Stimulated activated CD4-positive, alpha-beta T cell treated with anti-CD3 and anti-CD28 coated beads, Interleukin-15, amount 100 ng/mL, for 1 hour (primary cell): ENCODE measurements around the gene SDC1.

Source experiments
- DNase-seq, 2 donors: peaks; one replicate each; pipeline ENCODE4 v3.0.0-alpha.2; 2020; ENCODE audit warnings: low read depth in 1 of 2, low spot score in 1 of 2

SDC1 gene

GRCh38 chr2:20229322-20230113, 4.6 kb upstream of the SDC1 start:
- DNase-seq: no peak

DNA sequence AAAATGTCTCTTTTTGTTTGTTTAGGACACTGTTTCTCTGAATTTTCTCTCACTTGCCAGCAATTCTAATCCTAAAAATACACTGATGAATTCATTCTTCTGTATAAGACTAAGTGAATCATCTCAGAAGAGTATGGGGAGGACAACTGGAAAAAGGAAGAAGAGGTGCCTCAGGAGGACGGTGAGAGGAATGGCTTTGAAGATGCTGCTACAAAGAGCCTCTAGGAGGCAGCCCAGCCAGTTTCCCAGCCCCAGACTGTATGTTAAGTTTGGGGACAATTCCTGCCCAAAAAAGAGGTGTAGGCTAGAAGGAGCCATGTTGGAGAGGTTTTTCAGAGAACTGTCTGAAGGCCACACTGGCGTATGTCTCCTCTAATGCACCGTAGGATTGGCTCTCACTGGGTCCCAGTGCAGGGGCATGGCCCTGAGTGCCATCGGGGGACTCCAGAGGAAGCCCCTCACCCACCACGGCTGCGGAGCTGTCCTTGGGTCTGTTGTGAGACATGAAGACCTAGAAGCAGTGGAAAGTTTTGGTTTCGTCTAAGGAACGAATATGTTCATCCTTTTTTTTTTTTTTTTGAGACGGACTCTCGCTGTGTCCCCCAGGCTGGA, 3.1 kb upstream of the SDC1 start:
- no peak for DNase-seq

GRCh38 chr2:20226152-20226545, 1.2 kb upstream of the SDC1 start:
- no peak for DNase-seq

DNA sequence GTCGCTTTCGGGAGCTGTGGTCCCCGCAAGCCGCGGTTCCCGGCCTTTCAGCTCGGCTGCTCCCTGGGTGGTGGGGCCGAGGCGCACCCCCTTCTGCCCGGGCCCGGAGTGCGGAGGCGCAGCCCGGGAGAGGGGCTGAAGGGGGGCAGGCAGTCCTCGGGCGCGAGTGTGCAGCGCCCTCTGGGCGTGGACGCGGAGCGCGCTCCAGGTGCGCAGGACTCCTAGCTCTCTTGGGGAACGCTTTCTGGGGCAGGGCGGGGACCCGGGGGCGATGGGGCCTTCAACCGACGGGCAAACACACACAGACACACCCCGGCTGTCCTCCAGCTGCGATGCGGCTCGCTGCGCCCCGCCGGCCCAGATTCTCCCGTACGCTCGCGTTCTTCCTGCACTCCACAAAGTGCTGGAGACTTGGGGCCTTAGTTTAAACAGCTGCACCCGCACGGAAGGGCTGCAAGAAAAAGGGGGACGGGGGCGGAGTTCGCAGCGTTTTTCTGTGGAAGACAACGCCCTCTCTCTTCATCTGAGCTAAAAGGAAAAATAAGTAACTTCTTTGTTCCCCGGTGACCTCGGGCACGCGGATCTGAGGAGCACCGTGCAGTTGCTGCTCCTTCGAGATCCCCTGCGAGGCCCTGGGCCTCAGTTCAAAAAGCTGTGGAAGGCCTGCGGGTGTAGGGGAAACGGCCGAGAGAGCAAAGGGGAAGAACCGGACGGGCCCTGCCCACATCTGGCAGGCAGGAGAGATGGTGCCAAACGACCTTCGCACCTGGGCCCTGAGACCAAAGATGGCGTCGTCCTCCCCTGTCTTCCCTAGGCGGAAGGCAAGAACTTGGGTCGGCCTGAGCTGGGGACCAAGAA, 593 bp upstream of the SDC1 start:
- DNase-seq: no peak

DNA sequence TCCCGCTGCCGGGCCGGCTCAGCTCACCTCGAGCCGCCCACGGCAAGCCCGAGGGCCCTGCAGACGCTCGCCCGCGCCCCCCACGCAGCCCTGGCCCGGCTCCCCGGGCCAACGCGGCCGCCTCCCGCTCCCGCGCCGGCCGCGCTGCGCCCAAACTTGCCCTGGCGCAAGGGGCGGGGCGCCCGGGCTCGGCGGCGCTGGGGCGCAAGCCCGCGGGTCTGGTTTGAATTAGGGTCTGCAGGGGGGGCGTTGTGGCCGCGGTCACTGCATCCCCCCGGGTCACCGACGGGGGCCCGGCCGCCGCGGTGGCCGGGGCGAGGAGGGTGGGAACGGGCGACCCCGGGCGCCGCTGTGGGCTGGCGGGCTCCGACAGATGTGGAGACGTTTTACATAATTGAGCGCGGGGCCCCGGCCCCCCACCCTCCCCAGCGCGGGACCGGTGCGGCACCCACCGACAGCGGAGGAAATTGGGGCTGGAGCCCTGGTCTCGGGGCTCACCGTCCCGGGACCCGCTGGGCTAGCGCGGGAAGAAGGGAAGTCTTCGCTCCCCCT, 690 bp downstream of the SDC1 start:
- DNase-seq: no peak

DNA sequence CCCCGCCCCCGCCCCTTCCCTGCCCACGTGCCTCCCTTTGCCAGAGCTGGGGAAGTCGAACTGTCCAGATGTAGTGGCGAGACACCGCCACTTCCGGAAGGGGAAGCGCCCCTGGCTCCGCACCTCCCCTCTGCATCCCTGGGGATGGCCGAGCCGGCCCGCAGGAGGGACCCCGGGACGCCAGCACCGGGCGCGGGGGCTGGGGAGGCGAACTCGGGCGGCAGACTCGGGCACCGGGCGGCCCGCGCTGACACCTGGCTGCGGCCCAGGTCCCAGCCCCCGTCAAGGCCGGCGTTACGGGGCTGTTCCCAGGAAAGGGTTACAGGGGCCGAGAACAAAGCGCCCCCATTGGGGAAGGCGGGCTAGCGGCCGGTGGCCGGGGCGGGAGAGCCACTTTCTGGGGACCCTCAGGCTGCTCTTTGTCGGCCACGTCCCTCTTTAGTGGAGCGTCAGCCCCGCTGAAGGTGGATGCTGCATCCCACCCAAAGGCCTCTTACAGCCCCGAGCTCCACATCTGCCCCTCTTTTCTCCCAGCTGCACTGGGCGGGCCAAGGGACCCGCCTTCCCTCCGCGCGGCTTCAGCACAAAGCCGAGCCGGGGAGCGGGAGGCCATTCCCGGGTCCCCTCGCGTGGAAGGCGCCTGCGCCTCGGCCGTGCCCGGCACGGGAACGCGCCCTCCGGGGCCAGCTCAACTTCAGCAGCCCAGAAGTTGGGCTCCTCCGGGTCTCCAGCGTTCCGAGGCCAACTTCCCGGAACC, 1.3 kb downstream of the SDC1 start:
- no peak for DNase-seq

DNA sequence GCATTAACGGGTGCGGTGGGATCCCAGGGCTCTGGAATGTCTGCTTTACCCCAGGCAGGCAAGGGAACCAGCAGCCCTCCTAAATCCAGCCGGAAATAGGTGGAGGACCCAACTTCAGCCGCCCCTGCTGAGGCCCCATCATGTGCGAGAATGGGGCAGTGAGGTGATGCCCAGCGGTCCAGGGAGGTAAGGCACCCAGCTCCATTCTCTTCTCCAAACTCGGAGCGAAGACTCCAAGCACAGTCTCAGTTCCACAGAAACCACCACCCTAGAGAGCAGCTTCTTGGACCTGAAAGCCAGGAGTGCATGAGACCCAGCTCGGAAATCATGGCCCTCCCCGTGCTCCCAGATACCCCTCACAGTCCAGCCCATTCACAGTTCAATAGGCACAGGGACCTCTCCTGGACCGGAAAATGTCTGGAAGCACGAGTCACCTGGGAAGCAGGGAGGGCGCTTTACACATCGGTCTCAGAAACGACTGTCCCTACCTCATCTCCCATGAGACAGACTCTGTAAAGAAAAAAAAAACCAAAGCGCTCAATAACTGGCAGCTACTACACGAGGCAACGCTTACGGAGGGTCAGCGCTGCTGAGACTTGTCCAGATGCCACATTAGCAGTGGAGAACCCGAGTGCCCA, 2.0 kb downstream of the SDC1 start:
- DNase-seq: no peak

DNA sequence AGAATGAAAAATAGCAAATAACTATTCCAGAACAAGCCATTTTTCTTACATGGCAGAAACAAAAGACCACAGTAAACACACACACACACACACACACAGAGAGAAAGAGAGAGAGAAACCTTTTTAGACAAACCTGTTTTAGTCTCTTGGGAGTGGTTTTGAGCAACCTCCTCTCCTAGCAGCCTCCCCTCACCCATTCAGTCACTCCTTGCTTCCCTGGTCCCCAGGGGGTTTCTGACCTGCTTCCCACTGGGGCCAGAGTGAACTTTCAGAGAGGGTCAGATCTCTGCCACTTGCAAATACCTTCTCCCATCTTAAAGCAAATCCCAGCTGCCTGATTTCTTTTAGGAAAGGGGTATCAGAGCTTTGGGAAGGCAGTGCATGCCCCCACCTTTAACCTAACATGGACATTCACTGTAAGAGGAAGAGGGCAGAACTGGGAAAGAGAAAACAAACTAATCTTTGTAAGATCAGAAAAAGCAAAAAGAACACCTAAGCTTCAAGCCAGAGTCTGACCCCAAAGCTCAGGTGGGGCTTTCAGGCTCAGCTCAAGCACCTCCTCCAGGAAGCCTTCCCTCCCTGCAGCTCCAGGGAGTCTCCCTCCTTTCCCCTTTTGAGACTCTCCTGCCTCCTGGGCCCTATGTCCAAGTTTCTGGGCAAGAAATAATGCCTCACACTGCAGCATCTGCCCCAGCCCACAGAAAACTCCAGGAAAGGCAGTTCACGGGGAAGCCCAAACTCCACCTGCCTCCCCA, 2.7 kb downstream of the SDC1 start:
- no peak for DNase-seq

DNA sequence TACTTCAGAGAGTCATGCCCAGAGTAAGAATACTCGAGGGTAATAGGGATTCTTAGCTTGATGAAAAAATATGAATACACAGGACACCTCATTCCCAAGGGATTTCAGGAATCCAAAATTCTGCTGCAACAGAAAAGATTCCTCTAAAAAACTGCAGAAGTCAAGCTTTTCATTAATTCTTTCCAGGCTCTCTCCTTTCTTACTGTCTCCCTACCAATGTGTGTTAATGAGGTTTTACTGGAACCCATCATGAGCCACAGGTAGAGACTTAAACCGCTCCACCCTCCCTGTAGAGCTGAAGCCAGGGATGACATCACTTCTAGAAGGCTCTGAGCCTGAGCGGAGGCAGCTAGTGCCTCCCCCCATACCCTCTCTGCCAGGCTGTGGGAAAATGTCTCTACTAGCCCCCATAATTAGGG, 3.4 kb downstream of the SDC1 start:
- DNase-seq: no peak

GRCh38 chr2:20220806-20221554, 4.0 kb downstream of the SDC1 start:
- DNase-seq: no peak

GRCh38 chr2:20219763-20220380, 5.1 kb downstream of the SDC1 start:
- DNase-seq: no peak

DNA sequence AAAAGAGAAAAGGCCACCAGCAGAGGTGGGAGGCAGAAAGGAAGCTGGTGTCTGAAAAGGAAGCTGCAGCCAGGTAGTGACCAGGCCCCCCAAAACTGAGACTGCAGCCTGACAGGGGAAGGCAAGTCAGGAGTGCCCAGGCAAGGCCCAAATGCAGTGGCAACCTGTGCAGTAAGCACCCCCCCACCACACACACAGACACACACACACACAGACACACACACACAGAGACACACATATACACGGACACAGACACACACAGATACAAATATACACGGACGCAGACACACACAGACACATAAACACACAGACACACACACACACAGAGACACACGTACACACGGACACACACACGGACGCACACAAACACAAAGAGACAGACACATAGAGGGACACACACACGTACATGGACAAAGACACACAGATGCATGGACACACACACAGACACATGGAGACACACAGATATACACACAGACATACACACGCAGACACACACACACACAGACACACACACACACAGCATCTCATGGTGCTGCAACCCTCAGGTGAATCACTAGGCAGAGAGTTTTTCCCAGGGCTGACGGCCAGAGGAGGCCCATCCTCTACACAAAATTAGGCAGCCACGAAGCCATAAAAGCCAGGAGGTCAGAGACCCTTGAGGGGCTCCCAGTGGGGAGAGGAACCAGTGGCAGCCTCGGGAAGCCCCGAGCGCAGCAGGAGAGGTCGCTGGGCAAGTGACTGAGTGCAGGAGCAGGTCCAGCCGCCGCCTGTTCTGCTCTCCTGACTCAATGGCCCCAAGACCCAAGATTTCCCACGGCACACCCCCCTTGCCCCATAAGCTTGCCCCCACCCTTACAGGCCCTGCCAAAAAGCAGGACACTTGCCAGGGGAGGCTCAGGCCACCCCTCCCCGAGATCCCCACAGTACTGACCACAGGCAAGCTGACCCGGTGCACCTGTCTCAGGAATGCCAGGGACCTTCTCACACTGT, 6.3 kb downstream of the SDC1 start:
- no peak for DNase-seq

- DNase-seq: no peak
Measured at GRCh38 chr2:20217041-20217970, 7.6 kb downstream of the SDC1 start.

DNA sequence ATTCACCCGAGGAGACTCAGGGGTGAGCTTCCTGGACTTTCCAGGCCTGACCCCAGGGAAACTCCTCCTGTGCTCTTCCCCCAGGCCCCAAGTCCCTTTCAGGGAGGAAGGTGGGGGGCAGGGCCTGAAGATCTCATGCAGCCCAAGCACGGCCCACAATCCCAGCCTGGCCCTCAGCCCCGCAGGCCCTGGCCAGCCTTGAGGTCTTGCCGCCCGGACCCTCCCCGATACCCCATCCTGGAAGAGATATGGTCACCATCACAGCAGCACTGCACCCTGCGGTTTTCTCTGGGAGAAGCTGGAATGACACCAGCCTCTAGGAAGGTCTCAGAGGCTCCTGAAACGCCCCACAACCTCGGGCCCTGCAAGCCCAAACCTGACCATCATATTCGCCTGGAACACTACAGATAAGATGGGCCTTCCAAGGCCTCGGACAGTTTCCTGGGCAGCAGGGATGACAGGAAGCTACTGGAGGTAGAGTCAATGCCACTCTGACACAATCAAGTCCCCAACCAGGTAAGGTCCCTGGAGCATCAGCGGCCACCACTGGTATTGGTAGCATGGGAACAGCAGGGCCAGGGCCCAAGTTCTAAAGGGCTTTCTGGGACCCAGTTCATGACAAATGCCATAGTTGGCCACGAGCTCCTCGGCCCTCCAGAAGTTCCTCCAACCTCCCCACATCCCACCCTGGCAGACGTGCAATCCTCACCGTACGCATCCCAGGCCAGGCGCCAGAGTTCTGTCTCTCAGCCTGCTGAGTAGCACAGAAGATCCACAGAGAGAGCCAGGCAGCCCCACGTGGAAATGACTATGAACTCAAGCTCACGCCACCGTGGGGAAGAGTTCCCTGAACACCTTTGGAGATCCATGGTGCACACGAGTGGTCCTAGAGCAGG, 8.6 kb downstream of the SDC1 start:
- DNase-seq: no peak
